NCI-H526 treated with DMSO at 0.1 percent for 48 hours (cell line): ENCODE results near the gene UBE2M.

Experiments used
- DNase-seq: peaks from one replicate; lab custom pipeline; 2025; lab: John Stamatoyannopoulos, UW

UBE2M gene

GRCh38 chr19:58570770-58571574, 12.6 kb upstream of the UBE2M start:
- no peak for DNase-seq

DNA sequence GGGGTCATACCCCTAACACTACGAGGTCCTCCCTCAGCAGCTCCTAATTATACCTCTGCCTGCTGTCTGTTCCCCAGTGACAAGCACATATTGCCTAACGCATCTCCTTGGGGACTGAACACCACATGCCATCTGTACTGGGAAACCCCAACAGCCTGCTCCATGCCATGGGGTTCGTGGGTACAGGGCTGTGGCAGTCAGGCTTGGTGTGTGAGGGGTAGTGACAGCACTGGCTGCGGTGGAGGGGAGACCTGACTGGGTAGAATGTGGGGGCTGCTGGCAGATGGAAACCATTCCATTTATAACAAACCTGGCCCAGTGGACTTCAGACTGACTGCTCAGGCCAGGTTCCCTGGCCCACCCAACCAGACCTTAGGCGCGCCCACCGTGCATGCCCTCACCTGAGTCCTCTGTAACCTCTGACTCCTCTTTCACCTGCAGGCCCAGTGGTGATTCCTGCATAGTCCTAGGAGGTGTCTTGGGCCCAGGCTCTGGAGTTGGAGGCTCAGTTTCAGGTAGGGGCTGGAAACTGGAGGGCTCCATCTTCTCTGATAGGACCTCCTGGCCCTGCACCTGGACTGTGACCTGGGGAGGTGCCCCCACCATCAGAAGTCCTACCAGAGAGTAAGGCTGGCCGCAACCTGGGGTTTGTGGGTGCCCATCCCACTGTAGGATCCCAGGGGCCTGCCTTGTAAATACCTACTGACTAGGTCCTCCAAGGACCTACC, 11.7 kb upstream of the UBE2M start:
- no peak for DNase-seq

DNA sequence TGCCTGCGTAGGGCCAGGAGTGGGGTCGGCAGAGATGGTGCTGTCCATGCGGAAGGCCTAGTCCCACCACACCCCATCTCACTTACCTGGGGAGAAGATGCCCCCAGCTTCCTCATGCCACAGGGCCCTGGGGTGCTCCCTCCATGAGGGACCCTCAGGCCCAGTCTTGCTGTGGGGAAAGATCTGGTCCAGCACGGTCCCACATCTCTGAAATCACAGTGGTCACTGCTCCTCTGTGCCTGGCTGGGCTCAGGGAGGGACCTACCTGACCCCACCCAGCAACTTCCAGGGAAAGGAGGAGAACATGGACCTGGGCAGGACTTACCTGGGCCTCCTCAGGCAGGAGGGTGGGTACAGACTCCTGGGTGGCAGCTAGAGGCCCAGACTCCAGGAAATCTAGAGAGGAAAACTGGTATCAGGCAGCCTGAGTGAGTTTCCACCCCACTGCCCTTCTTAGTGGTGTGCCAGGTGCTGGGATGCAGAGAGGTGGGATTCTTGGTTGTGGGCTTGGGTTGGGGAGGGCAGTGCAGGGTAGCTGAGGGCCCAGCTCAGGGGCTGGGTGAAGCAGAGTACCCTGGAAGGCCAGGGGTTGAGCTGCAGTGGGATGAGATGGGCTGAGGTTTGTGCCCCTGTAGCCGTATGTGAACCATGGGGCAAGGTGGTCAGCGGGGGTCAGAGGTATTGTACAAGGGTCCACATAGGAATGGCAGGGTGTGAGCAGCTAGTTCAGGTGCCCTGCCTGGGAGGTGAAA, 11.0 kb upstream of the UBE2M start:
- DNase-seq = no peak

GRCh38 chr19:58568453-58569130, 10.2 kb upstream of the UBE2M start:
- no peak for DNase-seq

DNA sequence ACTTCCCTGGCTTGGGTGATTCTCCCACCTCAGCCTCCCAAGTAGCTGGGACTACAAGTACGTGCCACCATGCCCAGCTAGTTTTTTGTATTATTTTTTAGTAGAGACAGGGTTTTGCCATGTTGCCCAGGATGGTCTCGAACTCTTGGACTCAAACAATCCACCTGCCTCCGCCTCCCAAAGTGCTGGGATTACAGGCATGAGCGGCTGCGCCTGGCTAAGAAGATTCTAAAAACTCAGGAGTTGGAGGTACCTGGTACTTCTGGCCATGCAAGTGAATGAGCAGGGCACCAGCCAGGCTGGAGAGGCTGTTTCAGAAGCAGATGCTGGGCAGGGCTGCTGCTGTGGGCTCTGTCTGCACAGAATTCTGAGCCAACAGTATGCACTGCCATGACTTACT, 8.6 kb upstream of the UBE2M start:
- no peak for DNase-seq

GRCh38 chr19:58563823-58564222, 5.4 kb upstream of the UBE2M start:
- no peak for DNase-seq

GRCh38 chr19:58563034-58563573, 4.7 kb upstream of the UBE2M start:
- DNase-seq = no peak

DNA sequence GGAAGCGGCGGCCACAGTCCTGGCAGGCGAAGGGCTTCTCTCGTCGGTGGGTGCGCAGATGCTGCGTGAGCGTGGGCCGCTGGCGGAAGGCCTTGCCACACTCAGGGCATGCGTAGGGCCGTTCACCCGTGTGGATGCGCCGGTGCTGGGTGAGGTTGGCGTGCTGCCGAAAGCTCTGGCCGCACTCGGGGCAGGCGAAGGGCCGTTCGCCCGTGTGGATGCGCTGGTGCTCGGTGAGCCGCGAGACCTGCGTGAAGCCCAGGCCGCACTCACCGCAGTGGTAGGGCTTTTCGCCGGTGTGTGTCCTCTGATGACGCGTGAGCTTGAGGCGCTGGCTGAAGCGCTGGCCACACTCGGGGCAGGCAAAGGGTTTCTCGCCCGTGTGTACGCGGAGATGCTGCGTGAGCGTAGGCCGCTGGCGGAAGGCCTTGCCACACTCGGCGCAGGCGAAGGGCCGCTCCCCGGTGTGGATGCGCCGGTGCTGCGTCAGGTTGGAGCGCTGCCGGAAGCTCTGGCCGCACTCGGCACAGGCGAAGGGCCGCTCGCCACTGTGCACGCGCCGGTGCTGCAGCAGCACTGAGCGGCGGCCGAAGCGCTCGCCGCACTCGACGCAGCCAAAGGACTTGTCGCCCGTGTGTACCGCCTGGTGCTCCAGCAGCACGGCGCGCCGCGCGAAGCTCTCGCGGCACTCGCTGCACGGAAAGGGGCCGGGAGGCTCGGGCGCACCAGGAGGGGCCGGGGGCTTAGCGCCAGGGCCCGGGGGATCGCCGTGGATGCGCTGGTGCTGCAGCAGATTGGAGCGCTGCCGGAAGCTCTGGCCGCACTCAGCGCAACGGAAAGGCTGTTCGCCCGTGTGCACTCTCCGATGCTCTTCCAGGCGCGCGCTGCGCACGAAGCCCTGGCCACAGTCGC, 4.0 kb upstream of the UBE2M start:
- no peak for DNase-seq

DNA sequence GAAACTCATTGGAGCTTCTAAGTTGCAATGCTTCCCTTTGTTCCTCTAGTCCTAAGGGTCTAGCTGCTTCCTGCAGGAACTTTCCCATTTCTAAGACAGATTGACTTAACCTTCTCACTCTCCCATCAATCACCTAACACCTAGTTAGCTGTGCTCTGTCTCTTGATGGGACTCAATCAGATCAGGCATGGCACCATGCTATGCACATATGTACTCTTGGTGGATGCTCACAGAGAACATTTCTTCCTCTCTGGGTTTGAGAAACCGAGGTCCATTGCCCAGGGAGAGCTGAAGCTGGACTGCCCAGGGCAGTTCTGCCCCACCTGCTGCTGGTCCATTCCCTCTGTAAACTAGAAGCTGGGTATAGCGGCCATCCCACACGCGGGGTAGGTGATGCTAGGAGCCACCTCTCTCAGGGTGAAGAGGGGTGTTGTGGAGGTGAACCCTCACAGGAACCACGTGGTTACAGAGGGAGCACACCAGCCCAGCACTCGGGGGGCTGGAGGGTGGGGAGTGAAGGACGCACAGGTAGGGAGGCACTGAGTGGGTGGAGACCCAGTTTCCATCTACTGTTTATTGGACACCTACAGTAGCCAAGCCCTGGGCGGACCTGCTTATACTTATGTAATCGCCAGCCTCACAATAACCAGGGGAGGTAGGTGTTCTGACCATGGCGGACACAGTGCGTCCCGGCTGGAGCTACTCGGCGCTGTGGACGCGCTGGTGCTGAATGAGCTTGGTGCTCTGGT, 3.1 kb upstream of the UBE2M start:
- no peak for DNase-seq

GRCh38 chr19:58560921-58561320, 2.5 kb upstream of the UBE2M start:
- no peak for DNase-seq

GRCh38 chr19:58560007-58560887, 1.8 kb upstream of the UBE2M start:
- DNase-seq = no peak

GRCh38 chr19:58559275-58560006, 1.0 kb upstream of the UBE2M start:
- no peak for DNase-seq

DNA sequence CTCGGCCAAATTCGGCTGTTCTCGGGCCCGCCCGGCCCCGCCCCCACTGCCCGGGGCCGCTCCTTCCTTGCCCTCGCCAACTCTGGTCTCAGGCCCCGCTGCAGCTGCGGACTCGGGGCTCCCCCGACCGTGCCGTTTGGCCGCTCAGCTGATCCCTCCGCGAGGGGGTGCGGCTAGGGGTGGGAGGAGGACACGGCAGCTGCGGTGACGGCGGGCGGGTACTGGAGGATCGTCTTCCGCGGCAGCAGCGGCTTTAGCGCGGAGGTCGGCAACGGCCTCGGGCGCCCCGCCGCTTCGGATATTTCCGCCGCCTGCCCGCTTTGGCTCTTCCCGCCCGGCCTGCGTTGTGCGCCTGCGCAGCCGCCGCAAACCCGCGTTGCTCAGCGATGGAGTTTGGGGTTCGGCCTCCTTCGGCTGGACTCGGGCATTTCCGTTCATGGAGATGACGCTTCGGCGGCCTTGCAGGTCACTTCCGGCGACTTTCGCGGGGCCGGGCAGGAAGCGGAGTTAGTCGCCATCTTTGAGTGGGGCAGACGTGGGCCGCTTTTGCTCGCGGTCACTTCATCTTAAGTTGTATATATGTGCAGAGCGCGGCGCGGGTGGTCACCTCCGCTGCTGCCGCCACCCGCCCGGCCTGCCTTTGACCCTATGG, 338 bp upstream of the UBE2M start:
- no peak for DNase-seq

DNA sequence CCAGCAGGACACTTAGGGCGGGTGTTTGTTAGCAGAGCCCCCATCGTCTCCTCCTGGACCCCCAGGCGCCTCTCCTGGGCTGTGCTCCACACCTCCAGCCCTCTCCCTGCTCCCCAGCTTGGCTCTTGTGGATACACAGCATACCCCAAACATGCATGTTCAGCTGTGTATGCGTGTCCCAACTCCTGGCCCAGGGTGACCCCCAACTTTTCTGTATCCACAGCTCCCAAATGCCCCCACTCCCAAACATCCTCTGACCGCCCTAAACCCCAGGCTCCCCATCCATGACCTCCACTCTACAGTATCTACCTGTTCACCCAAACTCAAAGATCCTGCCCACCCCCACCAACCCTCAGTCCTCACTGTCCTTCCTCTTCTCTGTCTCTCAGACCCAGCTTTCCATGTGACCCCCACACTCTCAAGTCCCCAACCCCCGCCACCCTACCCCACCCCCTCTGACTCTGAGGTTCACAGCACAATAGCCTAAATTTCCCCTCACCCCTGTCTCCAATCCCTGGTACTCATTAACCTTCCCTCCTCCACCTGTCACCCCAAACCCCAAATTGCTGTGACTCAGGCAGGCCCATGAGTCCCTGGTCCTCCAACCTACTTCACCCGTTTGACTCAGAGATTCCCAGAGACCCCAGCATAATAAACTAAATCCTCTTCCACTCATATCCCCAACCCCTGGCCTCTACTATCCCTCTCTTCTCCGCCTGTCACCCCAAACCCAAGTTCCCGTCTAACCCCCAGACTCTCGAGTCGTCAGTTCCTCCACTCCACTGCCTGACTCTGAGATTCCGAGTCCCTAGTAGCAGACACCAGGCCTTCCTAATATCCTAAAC, 968 bp downstream of the UBE2M start:
- DNase-seq = no peak

GRCh38 chr19:58556622-58557220, 1.7 kb downstream of the UBE2M start:
- no peak for DNase-seq

DNA sequence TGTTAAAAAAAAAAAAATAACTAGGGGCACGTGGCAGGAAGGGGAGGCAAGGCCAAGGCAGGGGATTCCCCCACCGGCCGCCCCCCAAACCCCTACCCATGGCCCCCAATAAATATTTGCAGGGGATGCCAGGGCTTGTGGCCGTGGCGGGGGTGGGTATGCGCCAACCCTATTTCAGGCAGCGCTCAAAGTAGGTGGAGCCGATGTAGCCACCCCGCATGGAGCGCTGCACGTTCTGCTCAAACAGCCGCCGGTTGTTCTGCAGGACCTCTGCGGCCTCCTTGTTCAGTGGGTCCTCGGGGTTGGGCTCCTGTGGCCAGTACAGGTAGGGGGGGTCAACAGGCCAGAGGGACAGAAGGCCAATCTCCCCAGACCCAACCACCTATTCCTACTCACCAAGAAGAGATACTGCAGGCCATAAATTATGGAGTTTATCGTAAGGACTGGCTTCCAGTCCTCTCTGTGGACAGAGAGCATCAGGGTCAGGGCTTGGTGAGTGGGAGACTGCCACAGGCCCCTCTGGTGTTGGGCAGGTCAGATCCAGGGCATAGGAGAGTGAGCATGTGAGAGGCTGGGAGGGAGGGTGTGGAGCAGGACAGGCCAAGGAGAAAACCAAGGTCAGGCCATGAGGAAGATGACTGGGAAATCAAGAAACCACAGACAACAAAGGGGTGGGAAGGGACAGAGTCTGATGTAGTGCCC, 2.3 kb downstream of the UBE2M start:
- no peak for DNase-seq
